OCI-M2 (cell line): ENCODE measurements around the gene ANXA2.

Source experiments
- DNase-seq: peaks from one replicate; lab custom pipeline; 2025; ENCODE audit not compliant: unreplicated experiment; lab: John Stamatoyannopoulos, UW

The ANXA2 gene

DNA sequence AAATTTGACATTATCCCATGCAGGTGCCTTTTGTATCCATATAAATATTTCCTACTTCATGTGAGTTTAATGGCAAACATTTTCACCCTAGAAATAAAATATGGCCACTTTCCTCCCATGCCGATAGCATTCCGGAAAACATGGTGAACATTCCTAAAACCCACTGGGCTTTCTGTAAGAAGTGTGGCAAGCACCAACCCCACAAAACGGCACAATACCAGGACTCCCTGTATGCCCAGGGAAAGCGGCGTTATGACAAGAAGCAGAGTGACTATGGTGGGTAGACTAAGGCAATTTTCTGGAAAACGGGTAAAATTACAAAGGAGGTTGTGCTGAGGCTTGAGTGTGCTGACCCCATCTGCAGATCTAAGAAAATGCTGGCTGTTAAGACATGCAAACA lies 7.6 kb downstream of the ANXA2 start:
- no peak for DNase-seq

- no peak for DNase-seq
Measured at GRCh38 chr15:60389261-60390077, 8.3 kb downstream of the ANXA2 start.

- no peak for DNase-seq
Measured at GRCh38 chr15:60387321-60387720, 10.5 kb downstream of the ANXA2 start.

GRCh38 chr15:60386615-60387014 lies 11.2 kb downstream of the ANXA2 start:
- no peak for DNase-seq

GRCh38 chr15:60385620-60386552 lies 11.9 kb downstream of the ANXA2 start:
- no peak for DNase-seq

GRCh38 chr15:60384526-60385126 lies 13.2 kb downstream of the ANXA2 start:
- no peak for DNase-seq

GRCh38 chr15:60384053-60384452 lies 13.7 kb downstream of the ANXA2 start:
- DNase-seq: no peak

GRCh38 chr15:60382773-60383674 lies 14.8 kb downstream of the ANXA2 start:
- no peak for DNase-seq

- DNase-seq: no peak
Measured at GRCh38 chr15:60381148-60381788, 16.5 kb downstream of the ANXA2 start.

DNA sequence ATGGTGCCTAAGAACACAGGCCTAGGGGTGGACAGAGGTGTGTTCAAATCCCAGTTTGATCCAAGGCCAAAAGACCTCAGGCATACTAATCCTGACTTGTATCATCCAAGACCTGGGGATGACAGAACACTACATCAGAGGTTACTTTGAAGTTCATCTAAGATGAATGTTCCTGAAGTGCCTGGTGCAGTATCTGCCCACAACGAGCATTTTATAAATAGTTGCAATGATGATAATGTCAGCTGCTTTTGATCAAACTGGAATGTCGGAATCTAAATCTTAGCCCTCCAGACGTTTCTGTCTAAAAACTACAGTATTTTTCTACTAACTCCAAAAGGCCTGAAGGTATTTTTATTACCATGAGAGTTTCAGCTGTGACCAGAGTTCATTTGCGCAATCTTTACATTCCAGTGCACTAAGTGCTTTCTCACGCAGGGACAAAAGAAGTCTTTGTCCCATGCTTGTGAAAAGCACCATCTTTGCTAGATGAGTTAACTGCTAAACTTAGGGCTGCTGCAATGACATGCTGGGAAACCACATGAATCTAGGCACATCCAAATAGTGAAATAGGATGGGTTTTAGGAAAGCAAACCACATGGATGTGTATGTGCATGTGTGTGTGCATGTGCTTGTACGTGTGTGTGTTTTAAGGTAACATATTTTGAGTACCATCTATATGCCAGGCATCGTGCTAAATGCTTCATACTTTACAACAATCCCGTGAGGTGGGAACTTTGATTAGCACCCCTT lies 18.1 kb downstream of the ANXA2 start:
- DNase-seq: no peak

- no peak for DNase-seq
Measured at GRCh38 chr15:60379185-60379524, 18.6 kb downstream of the ANXA2 start.

DNA sequence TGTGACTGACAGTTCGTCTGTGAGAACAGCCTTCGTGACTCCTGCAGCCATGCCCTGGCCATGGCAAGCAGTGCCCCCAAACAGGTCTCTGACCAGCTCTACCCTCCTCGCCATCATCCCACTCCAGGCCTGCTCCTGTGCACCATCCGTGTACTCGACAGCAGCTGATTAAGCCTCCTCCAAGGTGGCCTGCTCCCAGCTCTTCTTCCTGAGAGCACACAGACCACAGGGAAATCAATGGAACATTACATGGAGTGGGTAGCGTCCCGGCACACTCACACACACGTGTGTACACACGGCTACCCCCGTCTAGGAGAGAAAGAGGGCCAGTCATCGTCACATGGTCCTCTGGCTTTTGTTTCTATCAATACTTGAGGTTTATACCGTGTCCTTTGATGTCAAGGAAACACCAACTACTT lies 21.1 kb downstream of the ANXA2 start:
- DNase-seq: no peak

DNA sequence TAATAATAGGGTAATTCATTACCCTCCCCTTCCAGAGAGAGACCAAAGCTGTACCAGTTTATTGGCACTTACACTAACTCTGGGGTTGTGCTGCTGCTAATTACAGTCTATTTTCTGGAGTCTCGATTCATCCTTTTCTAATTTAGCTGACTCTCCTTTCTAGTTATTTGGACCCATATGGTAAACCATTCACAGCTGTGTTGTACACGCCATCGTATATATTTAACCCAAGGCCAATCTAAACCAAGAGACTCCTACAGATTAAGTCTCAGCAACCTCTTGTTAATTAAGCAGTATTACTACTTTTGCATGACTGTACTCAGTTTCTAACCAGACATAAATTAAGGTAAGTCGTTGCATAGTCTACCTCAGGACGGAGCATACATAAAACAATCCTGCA lies 22.5 kb downstream of the ANXA2 start:
- no peak for DNase-seq

DNA sequence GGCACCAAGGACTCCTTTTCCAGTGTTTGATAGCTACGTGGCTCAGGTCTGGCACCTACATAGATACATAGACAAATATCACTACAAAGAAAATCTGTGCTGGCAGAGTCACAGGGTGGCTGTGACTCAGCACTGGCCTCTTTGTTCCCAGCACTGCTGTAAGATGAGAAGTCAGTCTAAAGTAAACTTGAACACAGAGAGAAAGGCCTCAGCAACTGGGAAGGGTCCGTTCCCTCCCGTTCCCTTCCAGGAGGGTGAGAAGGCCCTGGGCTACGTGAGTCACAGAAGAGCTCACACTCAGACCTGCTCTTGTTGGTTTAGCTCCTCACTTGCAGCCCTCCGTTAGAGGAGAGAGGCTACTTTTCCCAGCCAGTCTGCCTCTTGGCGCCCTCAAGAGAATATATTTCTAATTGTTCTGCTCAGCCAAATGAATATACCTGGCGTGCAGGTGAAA lies 23.1 kb downstream of the ANXA2 start:
- no peak for DNase-seq

DNA sequence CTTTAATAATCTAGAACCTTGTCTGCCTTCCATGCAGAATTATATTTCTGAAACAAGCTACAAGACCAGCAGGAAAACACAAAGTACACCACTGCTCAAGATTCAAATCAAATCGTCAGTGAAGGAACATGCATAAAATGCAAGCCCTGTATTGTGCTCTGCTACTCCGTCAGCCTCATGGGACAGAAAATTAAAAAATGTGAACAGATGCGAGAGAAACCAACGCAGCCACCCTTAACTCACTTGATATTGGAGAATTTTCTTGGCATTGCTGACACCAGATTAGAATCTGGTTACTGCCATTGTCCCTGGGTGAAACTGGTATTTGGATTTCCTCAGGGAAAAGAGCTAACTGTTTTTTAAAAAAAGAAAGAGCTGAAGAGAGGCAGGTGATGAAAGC lies 23.6 kb downstream of the ANXA2 start:
- DNase-seq: no peak

DNA sequence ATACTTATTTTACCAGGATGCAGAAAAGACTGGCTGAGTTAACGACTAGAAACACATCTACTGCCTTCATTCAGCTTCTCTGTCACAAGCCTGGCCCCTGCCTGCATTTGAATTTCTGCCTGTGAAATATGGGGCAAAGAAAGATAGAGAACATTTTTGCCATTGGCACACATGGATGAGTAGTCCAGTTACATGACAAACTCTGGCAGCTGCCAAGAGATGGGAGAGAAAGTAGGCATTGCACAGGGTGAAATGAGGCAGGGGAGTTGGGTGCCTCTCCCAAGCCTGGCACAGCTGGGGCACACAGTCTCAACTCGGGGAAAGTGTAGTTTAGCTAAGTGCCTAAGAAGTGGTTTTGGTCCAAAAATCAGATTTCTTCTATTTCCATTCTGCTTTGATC lies 24.0 kb downstream of the ANXA2 start:
- no peak for DNase-seq

DNA sequence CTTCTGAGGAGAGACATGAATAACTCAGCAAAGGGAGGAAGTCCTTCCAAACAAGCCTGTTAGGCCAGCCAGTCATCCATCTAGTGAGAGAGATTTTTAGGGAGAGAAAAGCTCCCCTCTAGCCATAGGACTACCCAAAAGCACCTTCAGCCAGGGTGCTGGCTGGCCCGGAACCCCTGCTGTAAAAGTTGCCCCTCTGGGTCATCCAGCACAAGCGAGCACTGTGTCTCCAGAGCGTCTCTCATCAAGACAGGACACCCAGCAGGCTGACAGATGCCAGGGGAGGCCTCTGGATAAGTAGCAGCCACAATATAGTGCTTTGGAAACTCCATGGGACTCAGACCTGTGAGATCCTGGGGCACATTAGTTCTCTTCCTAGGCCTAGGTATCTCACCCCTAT lies 24.5 kb downstream of the ANXA2 start:
- DNase-seq: no peak

DNA sequence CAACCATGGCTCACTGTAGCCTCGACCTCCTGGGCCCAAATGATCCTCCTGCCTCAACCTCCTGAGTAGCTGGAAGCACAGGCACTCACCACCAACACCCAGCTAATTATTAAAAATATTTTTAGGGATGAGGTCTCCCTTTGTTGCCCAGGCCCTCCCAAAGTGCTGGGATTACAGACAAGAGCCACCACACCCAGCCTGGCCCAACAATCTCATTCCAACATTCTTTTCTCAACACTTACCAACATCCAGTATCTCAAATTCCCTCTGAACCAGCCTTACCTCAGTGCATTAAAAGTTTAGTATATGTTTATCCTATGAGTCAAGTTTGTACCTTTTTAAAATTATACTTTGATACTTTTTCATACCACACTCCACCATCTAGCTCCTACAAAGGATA lies 25.0 kb downstream of the ANXA2 start:
- no peak for DNase-seq

DNA sequence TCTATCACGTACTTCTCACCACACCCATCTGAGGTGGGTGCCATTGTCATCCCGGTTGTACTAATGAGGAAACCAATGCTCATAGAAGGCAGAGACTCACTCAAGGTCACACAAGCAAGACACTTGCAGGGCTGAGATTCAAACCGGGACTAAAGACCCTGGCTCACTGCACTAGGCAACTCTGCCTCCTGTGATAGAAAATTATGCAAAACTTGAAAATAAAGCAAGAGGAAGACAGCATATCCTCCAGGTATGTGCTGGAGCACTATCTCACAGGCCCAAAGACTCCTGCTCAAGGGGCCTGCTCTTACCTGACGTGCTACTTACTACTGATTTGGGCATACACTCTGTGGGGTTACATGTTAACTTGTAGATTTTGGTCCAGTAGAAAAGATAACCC lies 25.6 kb downstream of the ANXA2 start:
- no peak for DNase-seq
